Heart left ventricle (tissue), 16 donors: ENCODE data around the gene TMIGD1. TPM values are rescaled to one million over a fixed set of nuclear protein-coding genes. Genes with fewer than 3 reads are reported as not detected.
A peak's percentile ranks its signal among the peaks of the same experiment; 100 is the strongest.

Experiments used
- ATAC-seq, 4 donors: fragments of 200-7000 bp; cut with Tn5 transposase; one replicate each; pipeline ENCODE4 v1.9.1; 2020 to 2022; ENCODE audit warnings: moderate library complexity in 4 of 4, mild to moderate bottlenecking in 3 of 4, moderate number of reproducible peaks in 1 of 4
- DNase-seq, 5 donors: peaks; one replicate each; pipeline ENCODE4 v3.0.0-alpha.2; 2020
- H3K27ac ChIP-seq, 12 donors: fragments of 200-600 bp; sonication (generic) in 4 of 12; one replicate each; pipeline versions ENCODE4 v1.5.0 to v1.8.0; 2016 to 2022; ENCODE audit warnings: mild to moderate bottlenecking in 2 of 12
- H3K27me3 ChIP-seq, 9 donors: fragments of 200-600 bp; sonication (generic) in 2 of 9; one replicate each; pipeline versions ENCODE4 v1.5.1 to v1.8.0; 2016 to 2022; ENCODE audit warnings: mild to moderate bottlenecking in 3 of 9
- H3K36me3 ChIP-seq, 9 donors: fragments of 200-600 bp; sonication (generic) in 2 of 9; one replicate each; pipeline versions ENCODE4 v1.5.0 to v1.8.0; 2018 to 2022; ENCODE audit warnings: mild to moderate bottlenecking in 2 of 9
- H3K4me1 ChIP-seq, 12 donors: fragments of 200-600 bp; sonication (generic) in 4 of 12; one replicate each; pipeline versions ENCODE4 v1.5.0 to v1.8.0; 2016 to 2022; ENCODE audit warnings: mild to moderate bottlenecking in 3 of 12
- H3K4me3 ChIP-seq, 12 donors: fragments of 200-600 bp; sonication (generic) in 4 of 12; one replicate each; pipeline versions ENCODE4 v1.5.0 to v1.8.0; 2017 to 2022; ENCODE audit warnings: mild to moderate bottlenecking in 9 of 12, moderate library complexity in 4 of 12
- H3K9me3 ChIP-seq, 12 donors: fragments of 200-600 bp; sonication (generic) in 4 of 12; one replicate each; pipeline versions ENCODE4 v1.5.0 to v1.8.0; 2016 to 2022; ENCODE audit warnings: mild to moderate bottlenecking in 1 of 12
- CTCF ChIP-seq, 12 donors: fragments of 200-600 bp; sonication (generic) in 4 of 12; IDR thresholded peaks; one replicate each; pipeline versions ENCODE4 v1.5.0 to v1.8.0; 2018 to 2022; ENCODE audit warnings: antibody characterized with exemption in 12 of 12, mild to moderate bottlenecking in 5 of 12
- POLR2A ChIP-seq, 2 donors: fragments of 450-650 bp; IDR thresholded peaks; one replicate each; pipeline ENCODE4 v1.6.1; 2017; ENCODE audit warnings: antibody characterized with exemption in 2 of 2, mild to moderate bottlenecking in 2 of 2, moderate library complexity in 2 of 2
- WGBS, 4 donors: extraction: QIAGEN DNeasy Blood & Tissue Kit in 2 of 4; methylation state at CpG; one replicate each; pipeline versions ENCODE4 v1.1.5 to v1.1.7; 2013 to 2018; 5-methylcytosine and 5-hydroxymethylcytosine counted together
- intact Hi-C, 10 donors: fragments of 100-400 bp; cut with DNase I; formaldehyde crosslinking; loops; one replicate each; pipeline versions ENCODE4 v1.11.1 to v1.14.2; 2022
- polyA plus RNA-seq, 2 donors: library from polyadenylated mRNA; stranded (reverse); fragments of 200-250 nt; gene quantifications; one replicate each; pipeline ENCODE4 v1.2.3, GENCODE V29; 2013
- total RNA-seq, 9 donors: library from RNA; depleted of rRNA in 2 of 9; stranded (reverse); fragments of >200 nt in 2 of 9; fragmentation: NEBNext Ultra II Directional in 3 of 9; extraction: Animal tissue kit (Norgen Biotek cat#: 25700) in 3 of 9; gene quantifications; one replicate each; pipeline versions ENCODE4 v1.1.0 to v1.2.4, GENCODE V29; 2016 to 2023
- donor health status: ischemic (EF 13 %, LVEDD 7.1; RV severe dilation, severe dysfunction).
- donor health status: healthy with polysubstance abuse.
- donor health status: DM: no; HTN: yes; CAD: no.
- donor health status: DM: no; HTN: no; CAD: no.
- donor health status: ischemic (EF 25% LVEDD 6.9; RV normal size, moderate dysfunction).
- donor health status: ischemic (EF 25% LVEDD 5.7; RV mildly dilated, moderate dysfunction).
- donor health status: healthy.
- donor health status: DM: yes; HTN: yes; CAD: no.
- donor health status: ischemic (EF 35%, LVEDD 5.7; RV mildly dilated, moderate dysfunction).
- donor health status: nonischemic (EF 11% LVEDD 7.7; RV severe dilation, severe dysfunction).
- donor health status: DM: yes; HTN: yes; CAD: no.
- donor health status: PGD.
- donor health status: ischemic (EF 29% LVEDD 5.4; RV normal size, mild dysfunction).
- donor health status: nonischemic (EF 23%, LVEDD 6.1; RV moderate dilation, normal function).

Gene TMIGD1
- total and polyA plus RNA-seq, 11 donors, result not detected

DNA sequence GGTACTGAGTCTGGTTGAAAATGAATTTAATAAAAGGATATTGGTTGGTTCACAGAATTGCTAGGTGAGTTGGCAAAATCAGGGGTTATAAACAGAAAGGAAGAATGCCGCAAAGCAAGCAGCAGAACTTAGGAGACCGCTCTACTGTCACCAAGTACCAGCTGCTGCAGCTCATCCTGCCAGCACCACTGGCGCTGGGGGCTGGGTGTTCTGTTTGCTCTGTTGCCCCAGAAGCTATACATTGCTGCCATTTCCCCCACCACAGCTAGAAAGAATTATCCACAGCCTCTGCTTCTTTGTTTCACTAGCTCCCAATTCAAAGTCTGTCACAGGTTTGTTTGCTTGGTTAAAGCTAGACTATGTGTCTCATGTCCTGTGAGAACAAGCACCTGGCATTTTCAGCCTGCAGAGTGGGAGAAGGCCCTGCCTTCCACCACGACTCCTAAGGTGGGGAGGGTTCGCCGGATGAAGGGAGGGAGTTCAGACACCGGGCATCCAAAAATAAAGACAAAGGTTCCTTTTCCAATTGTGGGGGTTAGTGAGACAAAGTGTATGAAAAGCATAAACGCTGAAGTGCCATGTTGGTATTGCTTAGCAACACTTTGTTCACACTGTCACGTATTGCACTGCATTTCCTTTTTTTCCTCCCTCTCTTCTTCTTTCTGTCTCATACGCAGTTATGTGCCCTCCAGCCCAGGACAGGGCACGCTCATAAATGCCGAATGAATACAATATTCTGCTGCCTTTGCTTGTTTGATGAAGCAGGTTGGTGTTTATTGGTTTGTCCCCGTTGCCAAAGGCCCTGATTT is 35.3 kb upstream of the TMIGD1 start:
- DNase-seq (no peak), ATAC-seq (no peak)
- Histone ChIP-seq H3K27me3 (no peaks in the 10 kb centered on the region), H3K27ac (no peak overlapping the region), H3K4me3 (no peak overlapping the region), H3K36me3 (no peaks in the 10 kb centered on the region), H3K9me3 (no peaks in the 10 kb centered on the region), H3K4me1 (peaks cover 0 to 12% (median 0%) of the 10 kb centered on the region in 12 donors)
- intact Hi-C loops, result no loop called here
- WGBS, 4 donors, result 75 to 87% (median 80%) methylated on average over 13 of the region's 13 CpGs
- TF ChIP-seq CTCF (IDR thresholded peaks at IDR 0.05) (no peak), POLR2A (IDR thresholded peaks at IDR 0.05) (no peak)

- intact Hi-C loops, result no loop called here
- no peak overlapping the region for H3K27ac ChIP-seq
- no peak for ATAC-seq
- no peak overlapping the region for H3K4me3 ChIP-seq
- H3K36me3 ChIP-seq, result no peaks in the 10 kb centered on the region
- WGBS, 4 donors, result 73 to 80% (median 75%) methylated on average over 3 of the region's 3 CpGs
- H3K9me3 ChIP-seq, result peaks cover 0 to 12% (median 6%) of the 10 kb centered on the region in 12 donors
- H3K27me3 ChIP-seq, result no peaks in the 10 kb centered on the region
- no peak for DNase-seq
- TF ChIP-seq CTCF (IDR thresholded peaks at IDR 0.05), result no peak
- TF ChIP-seq POLR2A (IDR thresholded peaks at IDR 0.05), result no peak
- H3K4me1 ChIP-seq, result peaks cover 0 to 23% (median 0%) of the 10 kb centered on the region in 12 donors
Measured at GRCh38 chr17:30366536-30366935, 32.7 kb upstream of the TMIGD1 start.

- TF ChIP-seq POLR2A (IDR thresholded peaks at IDR 0.05) (no peak), CTCF (IDR thresholded peaks at IDR 0.05) (no peak)
- Histone ChIP-seq H3K9me3 (peaks cover 0 to 17% (median 9%) of the 10 kb centered on the region in 12 donors), H3K27ac (peak overlapping the region in 1 of 12 donors; percentile 12), H3K4me1 (peaks cover 0 to 12% (median 0%) of the 10 kb centered on the region in 12 donors), H3K36me3 (no peaks in the 10 kb centered on the region), H3K4me3 (no peak overlapping the region), H3K27me3 (no peaks in the 10 kb centered on the region)
- ATAC-seq (peak in 3 of 4 donors; percentile 22 to 73 (median 56)), DNase-seq (no peak)
- intact Hi-C loops, result no loop called here
- 35 to 51% (median 43%) methylated on average over 1 of the region's 1 CpG for WGBS, 4 donors
Measured at GRCh38 chr17:30363715-30364202, 29.9 kb upstream of the TMIGD1 start.

DNA sequence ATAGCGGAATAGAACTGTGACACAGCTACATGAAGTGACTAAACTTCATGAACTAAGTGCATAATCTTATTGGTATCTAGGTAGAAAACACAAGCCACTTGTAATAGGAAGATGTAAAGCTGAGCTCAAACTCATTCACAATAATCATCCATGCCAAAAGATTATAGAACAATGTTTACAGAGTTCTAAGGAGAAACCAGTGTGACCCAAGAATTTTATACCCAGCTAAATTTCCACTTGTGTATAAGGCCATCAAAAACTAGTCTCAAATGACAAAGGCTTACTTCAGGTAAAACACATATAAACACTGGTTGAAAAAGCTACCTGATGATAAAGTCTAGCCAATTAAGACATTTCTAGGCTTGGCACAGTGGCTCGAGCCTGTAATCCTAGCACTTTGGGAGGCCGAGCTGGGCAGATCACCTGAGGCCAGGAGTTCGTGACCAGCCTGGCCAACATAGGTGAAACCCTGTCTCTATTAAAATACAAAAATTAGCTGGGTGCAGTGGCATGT is 28.0 kb upstream of the TMIGD1 start:
- intact Hi-C loops, result no loop called here
- 96 to 99% (median 96%) methylated on average over 4 of the region's 4 CpGs for WGBS, 4 donors
- Histone ChIP-seq H3K36me3 (no peaks in the 10 kb centered on the region), H3K4me3 (no peak overlapping the region), H3K9me3 (peaks cover 0 to 17% (median 9%) of the 10 kb centered on the region in 12 donors), H3K27me3 (no peaks in the 10 kb centered on the region), H3K4me1 (peaks cover 0 to 11% (median 0%) of the 10 kb centered on the region in 12 donors), H3K27ac (no peak overlapping the region)
- TF ChIP-seq CTCF (IDR thresholded peaks at IDR 0.05), result no peak
- ATAC-seq, result no peak
- DNase-seq, result no peak
